Right renal cortex interstitium (tissue), 3 donors: ENCODE results near the gene DZANK1. TPM values are rescaled to one million over a fixed set of nuclear protein-coding genes. Genes with fewer than 3 reads are reported as not detected.
"Not testable (repeated sequence)": the region's sequence is repeated elsewhere in the genome, so short reads cannot be mapped to it uniquely, and the experiment has no call there.

ENCODE experiments used
- DNase-seq, 3 donors: peaks; one replicate each; pipeline ENCODE4 v3.0.0-alpha.2; 2013; ENCODE audit warnings: low read depth in 3 of 3, low spot score in 2 of 3
- polyA plus RNA-seq, 3 donors: library from polyadenylated mRNA; unstranded; fragments of 120-200 nt; gene quantifications; one replicate each; pipeline ENCODE4 v1.2.1, GENCODE V29; 2013; ENCODE audit not compliant: insufficient read length in 3 of 3

Gene DZANK1
- polyA plus RNA-seq, 3 donors = 5.9 to 6.8 (median 6.5) TPM

DNA sequence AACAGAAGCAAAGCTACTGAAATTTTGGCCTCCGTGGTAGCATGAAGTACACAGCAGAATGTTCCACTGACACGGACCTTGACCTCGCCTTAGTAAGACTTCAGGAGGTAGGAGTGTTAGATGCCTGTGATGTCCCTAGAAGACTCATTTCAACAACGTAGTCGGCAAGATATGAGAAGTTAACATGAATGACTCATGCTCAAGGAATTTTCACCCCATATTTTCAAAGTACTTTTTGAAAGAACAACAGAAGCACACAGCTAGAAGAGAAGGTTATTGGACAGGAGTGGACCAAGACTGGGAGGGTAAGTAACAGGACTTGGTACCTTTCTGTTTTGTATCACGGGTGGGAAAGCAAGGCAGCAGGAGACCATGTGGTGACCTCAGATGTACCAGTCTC, 78.0 kb downstream of the DZANK1 start:
- DNase-seq = no peak

DNA sequence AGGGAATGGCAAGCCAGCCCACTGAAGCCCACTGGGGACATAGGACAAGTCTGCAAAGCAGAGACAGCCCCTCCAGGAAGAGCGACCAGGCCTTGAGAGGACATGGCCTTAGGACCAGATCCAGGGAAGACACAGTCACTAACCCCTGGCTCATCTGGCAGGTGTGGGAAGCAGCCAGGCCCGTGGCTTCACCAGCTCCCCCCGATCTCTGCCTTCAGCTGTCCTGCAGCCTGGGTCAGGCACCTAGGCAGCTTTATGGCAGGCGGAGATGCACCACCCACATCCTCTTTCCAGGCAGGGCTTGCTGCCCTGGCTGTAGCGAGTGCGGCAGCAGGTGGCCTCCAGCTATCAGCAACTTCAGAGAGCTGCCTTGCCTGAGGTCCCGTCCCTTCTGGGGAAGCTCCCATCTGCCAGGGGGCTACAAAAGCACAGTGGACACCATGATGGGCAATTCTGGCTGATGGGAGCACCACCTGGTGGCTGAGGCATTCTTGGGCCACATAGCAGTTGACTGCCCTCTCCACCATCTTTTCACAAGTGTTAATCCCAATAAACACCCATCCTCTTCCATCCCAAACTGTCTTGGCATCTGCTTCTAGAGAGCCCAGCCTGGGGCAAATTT, 85.8 kb downstream of the DZANK1 start:
- DNase-seq = no peak

DNA sequence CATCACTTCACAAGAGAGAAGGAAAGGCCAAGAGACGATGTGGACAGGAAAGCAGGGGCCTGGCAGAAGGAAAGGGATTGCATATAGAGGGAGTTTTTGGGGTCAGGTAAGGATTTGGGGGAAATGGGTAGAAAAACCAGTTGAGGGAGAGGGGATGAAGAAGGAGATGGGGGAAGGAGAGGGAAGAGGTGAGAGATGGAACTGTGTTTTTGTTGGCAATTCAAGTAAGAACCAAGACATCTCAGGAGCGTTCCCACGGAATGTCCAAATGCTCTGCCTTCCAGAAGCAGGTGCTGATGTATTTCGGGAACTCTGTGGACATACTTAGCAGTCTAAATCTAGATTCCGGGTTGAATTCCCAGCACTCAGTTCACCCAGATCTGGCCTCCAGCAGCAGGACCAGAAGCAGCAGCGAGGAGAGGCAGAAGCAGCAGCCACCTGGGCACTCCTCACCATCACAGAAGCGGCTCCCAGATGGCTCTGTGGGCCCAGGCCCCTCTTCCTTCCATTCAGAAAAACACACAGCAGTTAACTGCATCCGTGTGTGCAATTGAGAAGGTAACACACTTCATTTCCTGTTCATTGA, 88.8 kb downstream of the DZANK1 start:
- no peak for DNase-seq

DNA sequence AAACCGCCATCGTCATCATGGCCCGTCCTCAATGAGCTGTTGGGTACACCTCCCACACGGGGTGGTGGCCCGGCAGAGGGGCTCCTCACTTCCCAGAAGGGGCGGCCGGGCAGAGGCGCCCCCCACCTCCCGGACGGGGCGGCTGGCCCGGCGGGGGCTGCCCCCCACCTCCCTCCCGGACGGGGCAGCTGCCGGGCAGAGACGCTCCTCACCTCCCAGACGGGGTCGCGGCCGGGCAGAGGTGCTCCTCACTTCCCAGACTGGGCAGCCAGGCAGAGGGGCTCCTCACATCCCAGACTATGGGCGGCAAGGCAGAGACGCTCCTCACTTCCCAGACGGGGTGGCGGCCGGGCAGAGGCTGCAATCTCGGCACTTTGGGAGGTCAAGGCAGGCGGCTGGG, 91.3 kb downstream of the DZANK1 start:
- not testable (repeated sequence) for DNase-seq

DNA sequence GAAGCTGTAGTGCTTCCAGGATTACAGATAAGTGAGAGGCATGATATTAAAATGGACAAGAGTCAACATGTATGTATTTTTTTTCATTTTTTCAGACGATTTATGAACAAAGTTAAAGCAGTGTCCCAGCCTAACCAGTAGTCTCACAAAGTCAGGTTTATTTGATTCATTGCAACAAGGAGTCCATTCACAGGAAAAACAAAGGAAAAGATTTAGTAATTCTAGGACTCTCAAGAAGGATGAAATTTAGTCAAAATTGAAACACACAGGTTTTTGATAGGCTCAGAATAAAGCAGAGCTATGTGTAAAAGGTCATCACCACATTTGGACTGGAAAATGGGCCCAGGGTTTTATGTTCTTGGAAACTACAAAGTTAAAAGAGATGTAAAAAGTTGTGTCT, 94.5 kb downstream of the DZANK1 start:
- no peak for DNase-seq

DNA sequence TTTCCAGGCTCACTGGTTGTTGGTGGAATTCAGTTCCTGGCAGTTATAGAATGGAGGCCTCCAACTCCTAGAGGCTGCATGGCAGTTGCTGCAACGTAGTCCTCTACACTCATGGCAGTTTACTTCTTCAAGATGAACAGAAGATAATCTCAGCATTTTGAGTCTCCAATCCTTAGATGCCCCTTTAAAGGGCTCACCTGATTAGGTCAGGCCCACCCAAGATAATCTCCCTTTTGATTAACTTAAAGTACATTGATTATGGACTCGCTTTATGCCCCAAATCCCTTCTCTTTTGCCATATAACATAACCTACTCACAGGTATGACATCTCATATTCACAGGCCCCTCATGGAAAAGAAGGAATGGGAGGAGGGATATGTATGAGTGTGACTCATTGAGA, 102.1 kb downstream of the DZANK1 start:
- no peak for DNase-seq

DNA sequence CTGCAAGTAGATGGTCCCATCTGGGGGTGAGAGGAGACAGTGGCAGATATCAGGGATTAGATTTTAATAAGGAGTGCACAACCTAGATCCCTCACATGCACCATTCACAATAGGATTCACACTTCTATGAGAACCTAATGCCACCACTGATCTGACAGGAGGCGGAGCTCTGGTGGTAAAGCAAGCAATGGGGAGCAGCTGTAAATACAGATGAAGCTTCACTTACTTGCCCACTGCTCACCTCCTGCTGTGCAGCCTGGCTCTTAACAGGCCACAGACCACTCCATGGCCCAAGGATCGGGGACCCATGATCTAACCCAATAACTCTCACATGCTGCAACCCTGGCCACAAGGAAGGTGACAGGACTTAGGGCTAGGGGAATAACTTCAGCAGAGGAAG, 103.1 kb downstream of the DZANK1 start:
- DNase-seq = no peak

DNA sequence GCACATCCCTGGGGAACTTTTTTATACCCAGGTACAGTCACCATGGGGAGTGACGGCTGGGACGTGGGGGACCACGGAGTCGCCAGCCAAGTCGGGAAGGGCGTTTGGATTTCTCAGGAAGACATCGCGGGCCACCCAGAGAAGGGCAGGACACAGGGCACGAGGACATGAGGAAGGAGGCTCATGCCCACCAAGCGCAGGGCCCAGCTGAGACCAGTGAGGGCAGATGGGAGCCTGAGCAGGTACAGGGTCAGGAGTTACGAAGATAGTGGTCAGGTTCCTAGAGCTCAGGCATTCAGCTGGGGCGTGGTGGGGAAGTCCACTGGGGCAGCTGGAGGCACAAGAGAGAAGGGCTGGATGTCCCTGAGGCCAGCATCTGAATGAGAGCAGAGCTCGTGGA, 103.9 kb downstream of the DZANK1 start:
- no peak for DNase-seq

DNA sequence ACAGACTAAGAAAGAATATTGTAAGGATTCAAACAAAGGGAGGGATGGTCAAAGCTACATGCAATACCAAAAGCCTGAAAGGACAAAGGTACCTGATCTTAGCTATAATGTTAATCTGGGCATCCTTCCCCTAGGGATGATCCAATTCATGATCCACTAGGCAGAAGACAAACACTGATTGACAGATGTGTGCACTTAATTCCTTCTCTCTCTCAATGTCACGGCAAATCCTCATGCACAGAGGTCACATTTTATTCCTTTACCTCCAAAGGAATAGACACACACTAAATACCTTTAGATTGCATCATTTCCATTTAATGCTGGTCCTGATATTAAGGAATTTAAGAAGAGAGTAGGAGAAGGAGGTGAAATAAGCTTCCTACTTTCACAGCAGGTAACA, 105.2 kb downstream of the DZANK1 start:
- DNase-seq = no peak

DNA sequence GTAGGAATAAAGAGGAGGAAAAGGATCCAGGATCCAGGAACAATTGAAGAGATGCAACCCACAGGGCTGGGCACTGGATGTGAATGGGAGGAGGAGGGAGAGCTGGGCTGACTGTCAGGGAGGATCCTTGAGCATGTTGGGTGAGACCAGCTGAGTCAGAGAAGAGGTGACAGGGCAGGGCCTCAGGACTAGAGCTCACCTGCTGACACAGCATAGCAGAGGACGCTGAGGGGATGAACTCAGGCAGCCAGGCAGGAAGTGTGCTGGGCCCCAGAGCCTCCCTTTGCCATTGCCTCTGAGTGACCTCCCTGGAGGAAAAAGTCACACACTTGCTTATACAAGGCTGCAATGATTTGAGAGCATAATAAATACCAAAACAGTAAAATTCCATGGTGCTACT, 106.2 kb downstream of the DZANK1 start:
- DNase-seq = no peak

DNA sequence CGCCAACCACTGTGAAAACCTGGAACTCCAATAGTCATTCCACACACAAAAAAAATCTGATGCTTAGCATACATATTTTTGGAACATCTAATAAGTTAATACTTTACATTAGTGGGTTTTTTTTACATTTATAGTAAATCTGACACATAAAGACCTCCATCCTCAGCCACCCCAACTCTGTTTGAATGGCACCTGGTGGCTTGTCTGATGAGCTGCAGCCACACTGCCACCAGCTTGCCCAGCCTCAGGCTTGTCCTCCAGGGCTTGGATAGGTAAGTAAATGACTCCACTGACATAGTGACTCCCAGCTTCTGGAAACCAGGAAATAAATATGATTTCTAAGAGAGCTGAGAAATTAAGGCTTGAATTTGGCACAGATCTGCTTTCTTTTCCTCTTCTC, 107.0 kb downstream of the DZANK1 start:
- DNase-seq = no peak

DNA sequence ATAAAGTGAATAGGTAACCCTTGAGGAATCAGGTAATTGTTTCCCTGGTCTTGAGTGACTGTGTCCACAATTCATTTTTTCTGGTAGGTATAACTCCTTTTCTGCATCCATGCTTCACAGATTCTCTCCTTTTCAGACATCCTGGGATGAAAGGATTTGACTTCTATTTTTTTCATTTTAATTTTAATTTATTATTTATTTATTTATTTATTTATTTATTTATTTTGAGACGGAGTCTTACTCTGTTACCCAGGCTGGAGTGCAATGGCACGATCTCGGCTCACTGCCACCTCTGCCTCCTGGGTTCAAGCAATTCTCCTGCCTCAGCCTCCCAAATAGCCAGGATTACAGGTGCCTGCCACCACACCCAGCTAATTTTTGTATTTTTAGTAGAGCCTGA, 117.1 kb downstream of the DZANK1 start:
- DNase-seq = not testable (repeated sequence)

Other genes with a start within 250 kb of the DZANK1 start
- 10 to 100 TPM; 24.3 to 26.1 (median 25.4) TPM for gene ZNF133, start 178.5 kb downstream of the DZANK1 start, polyA plus RNA-seq
- gene POLR3F, start 360 bp upstream of the DZANK1 start, polyA plus RNA-seq = 10 to 100 TPM; 15.7 to 18.9 (median 17.0) TPM
- gene RBBP9, start 30.2 kb upstream of the DZANK1 start, polyA plus RNA-seq = 10 to 100 TPM; 31.6 to 36.3 (median 34.0) TPM
- gene SEC23B, start 40.9 kb upstream of the DZANK1 start, polyA plus RNA-seq = 10 to 100 TPM; 68.1 to 76.0 (median 75.9) TPM
- gene SMIM26, start 100.4 kb upstream of the DZANK1 start, polyA plus RNA-seq = 10 to 100 TPM; 80.8 to 85.4 (median 83.2) TPM
- gene DTD1, start 121.0 kb upstream of the DZANK1 start, polyA plus RNA-seq = 10 to 100 TPM; 30.9 to 37.5 (median 32.8) TPM